NCI-H1417 (cell line): ENCODE data around the gene CMIP.
"Not testable (repeated sequence)": the region's sequence is repeated elsewhere in the genome, so short reads cannot be mapped to it uniquely, and the experiment has no call there.

Experiments
- DNase-seq, 3 experiments: peaks; one replicate each; lab custom pipeline; 2025; lab: John Stamatoyannopoulos, UW

The CMIP gene

GRCh38 chr16:81684901-81685300, 240.3 kb downstream of the CMIP start:
- DNase-seq: no peak

DNA sequence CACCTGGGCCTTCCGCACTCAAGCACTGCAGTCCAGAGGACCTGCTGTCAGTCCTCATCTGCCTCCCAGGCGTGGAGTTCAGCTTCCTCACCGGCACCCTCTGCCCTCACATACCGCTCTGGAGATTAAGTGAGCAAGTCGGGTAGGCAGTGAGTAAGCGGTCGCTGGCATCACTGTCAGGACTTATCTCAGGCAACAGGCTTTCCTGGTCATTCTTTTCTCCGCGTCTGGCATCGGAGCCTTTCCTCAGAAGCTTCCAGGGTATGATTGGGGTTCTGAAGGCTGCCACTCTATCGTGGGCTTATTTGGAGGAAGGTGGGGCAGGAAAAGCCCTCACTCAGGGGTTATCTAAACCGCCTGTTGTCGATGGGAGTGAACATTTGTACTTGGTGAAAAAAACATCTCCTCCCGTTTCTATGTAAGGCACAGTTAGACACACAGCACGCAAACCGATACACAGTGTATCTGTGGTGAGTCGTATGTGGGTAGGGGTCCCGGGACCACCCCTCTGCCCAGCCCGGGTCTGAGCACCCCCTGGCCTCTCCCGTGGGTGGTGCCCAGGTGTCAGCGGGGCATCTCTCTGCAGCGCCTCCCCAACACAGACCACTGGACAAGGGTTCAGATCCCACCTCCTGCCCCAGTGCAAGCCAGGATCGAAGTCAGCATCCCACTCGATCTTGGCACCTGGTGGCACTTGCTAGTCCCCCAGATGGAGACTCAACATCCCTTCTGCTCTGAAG, 242.0 kb downstream of the CMIP start:
- DNase-seq: no peak

DNA sequence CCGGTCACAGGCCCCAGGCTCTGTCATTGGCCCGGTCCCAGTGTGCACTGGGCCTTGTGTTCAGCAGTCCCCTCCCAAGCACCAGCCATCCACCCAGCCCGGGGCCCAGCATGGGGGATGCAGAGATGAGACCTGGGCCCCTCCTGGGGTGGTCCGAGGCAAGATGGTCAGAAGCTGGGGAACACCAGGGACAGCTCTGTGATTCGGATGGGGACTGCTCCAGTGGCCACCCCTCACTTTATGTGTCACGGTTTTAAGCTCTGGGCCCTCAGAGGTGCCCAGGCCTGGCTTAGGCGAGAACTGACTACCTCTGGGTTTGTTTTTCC, 242.5 kb downstream of the CMIP start:
- no peak for DNase-seq

- no peak for DNase-seq
Measured at GRCh38 chr16:81688182-81688581, 243.6 kb downstream of the CMIP start.

DNA sequence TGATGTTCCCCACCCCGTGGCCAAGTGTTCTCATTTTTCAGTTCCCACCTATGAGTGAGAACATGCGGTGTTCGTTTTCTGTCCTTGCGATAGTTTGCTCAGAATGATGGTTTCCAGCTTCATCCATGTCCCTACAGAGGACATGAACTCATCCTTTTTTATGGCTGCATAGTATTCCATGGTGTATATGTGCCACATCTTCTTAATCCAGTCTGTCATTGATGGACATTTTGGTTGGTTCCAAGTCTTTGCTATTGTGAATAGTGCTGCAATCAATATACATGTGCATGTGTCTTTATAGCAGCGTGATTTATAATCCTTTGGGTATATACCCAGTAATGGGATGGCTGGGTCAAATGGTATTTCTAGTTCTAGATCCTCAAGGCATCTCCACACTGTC, 244.2 kb downstream of the CMIP start:
- DNase-seq: not testable (repeated sequence)

- DNase-seq: no peak
Measured at GRCh38 chr16:81692021-81692420, 247.4 kb downstream of the CMIP start.

DNA sequence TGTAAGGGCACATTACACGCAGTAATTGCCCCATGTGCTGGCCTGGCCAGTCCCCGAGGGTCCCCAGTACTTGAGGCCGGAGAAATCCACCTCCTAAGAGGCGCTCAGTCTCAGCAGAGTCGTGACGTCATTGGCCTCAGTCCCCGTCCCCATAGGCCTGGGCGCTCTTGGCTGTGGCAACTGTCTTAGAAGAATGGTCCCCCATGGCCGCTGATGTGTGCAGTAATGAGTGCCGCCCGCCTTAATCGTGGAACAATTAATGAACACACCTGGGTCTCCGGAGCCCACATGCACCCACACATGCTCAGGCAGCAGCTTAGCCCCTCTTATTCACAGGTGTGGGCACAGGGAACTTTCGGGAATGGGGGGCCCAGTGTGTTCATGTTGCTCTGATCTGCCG, 248.0 kb downstream of the CMIP start:
- DNase-seq: no peak

DNA sequence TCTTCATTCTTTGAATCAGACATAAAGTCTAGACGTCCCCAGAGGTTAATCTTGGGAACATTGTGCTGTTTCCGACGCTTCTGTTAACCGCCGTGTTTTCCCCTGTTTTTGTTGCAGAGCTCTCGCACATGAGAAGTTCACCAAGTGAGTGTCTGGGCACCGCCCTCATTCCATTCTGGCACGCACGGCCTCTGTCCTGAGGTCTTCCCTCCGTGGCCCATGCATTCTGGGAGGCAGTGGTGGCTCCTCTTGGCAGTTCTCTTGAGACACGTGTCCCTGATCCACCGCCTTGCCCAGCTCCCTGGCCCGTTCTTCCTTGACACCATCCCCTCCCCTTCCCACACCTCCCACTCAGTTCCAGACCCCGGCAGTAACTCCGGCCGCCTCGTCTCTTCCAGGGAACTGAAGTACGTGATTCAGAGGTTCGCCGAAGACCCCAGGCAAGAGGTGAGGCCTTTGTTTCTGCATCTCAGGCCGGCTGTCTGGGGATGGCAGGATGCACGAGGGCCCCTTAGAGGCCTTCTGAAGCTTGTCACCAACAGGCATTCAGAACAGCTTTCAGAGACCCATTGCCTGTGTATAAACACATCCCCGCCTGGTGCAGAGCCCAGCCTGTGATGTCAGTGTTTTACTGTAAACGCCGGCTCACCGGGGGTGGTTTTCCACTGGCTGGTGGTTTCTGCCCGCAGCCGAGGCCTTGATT, 248.6 kb downstream of the CMIP start:
- no peak for DNase-seq

GRCh38 chr16:81693744-81694303, 249.2 kb downstream of the CMIP start:
- no peak for DNase-seq

DNA sequence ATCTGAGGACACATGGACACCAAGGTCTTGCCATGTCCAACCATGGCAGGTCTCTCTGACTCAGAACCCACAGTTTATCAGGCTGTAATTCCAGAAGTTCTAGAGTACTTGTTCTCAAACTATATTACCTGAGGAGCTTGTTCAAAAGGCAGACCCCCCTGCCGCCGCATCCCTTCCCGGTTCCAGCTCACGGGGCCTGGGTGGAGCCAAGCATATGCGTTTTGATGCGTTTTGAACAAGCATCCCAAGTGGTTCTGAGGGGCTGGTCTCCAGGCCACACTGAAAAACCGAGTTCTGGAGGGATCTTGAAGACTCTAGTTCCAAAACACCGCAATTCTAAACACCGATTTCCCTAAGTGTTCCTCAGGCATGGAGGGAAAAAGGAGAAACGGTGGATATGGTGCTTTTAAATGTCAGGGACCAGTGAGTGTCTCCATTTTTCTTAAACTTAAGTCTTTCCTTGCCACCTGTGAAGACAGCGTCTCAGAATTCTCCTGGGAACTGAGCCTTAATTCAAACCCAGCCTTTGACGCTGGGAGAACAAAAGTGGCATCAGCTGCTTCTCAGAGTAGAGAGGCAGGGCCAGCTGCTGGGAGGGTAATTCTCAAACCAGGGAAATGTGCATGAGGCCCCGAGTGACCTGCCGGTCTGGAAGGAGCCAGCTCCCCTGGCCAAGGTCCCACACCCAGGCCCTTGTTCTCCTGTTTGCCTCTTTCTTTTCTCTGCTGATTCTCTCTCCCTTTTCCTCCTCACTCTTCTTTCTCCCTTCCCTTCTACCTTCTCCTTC, 250.1 kb downstream of the CMIP start:
- DNase-seq: peak in 2 of 3 experiments; percentile 39 to 41

DNA sequence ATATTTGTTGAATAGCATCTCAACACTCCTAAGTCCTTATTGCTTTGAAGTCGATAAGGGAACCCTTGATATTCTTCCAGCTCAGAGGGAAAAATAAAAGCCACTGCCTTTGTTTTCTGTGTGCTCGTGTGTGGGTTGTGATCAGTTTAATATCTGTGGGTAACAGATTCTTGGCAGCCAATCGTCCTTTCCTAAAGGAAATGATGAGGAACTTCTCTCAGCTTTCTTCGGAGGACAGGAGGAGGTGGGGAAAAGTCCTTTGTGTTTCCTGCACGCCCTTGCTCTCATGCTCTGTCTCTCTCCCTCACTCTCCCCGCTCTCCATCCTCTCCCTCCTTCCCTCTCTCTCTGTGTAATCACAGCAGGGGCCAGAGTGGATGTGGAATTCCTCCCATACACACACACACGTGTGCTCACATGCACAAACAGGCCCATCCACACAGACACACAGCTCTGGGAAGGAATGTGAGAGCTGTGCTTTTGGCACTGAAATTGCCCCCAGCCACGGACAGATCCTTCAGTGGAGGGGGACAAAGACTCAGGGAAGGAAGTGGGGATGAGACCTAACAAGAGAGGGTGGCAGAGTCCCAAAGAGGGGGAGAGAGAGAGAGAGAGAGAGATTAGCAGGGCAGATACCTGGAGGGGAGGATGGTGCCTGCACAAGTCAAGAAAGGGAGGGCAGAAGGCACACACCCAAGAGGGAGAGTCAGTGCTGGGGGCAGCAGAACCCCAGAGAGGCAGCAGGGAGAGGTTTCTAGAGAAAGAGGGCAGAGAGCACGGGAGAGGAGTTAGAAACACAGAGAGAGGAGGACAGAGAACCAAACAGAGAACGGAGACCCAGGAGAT, 250.9 kb downstream of the CMIP start:
- DNase-seq: no peak

DNA sequence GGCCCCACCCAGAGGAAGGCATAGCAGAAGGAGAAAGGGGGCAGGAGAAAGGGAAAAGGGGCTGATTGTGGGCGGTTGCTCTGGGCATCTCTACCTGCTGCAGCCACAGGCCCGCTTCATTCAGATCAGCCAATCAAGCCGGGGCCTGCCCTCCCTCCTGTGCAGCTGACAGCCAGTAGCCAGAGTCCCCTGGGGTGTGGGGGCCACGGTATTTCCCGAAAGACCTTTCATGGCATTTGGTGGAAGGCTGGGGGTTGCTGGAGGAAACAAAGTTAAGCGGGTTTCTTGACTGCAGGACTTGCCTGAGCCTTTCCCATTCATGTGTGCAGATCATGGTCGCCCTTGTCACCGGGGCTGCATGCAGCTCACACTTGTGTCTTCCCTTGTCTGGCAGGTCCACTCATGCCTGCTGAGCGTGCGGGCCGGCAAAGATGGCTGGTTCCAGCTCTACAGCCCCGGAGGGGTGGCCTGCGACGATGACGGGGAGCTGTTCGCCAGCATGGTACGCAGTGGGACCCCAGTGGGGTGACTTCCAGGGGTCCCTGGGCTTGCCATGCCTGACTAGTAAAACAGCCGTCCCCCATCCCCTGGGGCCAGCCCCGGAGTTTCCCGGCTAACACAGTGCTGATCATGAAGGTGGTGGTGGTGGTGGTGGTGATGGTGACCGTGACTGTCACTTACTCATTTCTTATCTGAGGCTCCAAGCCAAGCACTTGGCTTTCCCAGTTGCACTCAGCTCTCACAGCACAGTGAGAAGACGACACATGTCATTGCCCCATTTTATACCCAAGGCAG, 251.8 kb downstream of the CMIP start:
- no peak for DNase-seq

DNA sequence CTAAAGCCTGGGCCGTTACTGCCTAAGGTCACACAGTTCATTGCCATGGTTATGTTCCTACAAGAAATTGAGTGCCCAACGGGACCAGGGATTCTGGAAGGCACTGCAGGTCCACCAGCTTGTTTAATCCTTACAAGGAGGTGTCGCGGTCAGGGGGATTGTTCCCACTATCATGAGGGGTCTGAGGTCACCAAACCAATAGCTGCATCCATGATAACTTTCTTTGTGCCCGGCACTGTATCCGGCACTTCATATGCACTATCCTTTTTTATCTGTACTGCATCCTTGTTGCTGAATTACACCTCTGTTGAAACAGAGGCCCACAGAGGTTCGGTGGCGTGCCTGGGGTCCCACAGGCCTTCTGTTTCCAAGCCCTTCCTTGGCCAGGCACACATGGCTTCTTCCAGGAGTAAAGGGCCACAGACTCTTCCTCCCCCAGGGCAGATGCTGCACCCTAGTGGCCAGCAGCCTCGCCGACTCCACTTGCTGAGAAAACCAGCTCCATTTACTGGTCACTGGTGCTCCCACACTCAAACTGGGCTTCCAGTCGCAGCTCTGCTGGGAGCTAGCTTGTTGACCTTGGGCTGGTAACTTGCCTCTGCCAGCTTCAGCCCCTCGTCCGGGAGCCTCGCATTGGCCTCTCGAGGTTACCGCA, 252.5 kb downstream of the CMIP start:
- peak in 2 of 3 experiments; percentile 21 to 41 for DNase-seq

GRCh38 chr16:81697616-81698309, 253.2 kb downstream of the CMIP start:
- peak in 2 of 3 experiments; percentile 41 to 74 for DNase-seq

- DNase-seq: no peak
Measured at GRCh38 chr16:81698310-81698641, 253.7 kb downstream of the CMIP start.

DNA sequence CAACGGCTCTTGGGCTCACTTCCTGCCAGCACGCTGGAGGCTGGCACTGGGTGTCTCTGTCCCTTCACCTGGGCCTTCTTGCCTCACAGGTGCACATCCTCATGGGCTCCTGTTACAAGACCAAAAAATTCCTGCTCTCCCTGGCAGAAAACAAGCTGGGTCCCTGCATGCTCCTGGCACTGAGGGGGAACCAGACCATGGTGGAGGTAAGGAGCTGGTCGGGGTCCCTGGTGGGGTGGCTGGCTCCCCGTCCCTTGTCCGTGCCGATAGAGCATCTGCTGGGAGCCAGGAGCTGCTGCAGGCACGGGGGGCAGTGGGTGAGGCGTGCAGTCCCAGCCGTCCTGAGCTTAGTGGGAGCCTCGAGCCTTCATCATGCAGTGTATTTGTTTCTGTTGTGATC, 255.0 kb downstream of the CMIP start:
- no peak for DNase-seq

- DNase-seq: no peak
Measured at GRCh38 chr16:81700071-81700779, 255.6 kb downstream of the CMIP start.

DNA sequence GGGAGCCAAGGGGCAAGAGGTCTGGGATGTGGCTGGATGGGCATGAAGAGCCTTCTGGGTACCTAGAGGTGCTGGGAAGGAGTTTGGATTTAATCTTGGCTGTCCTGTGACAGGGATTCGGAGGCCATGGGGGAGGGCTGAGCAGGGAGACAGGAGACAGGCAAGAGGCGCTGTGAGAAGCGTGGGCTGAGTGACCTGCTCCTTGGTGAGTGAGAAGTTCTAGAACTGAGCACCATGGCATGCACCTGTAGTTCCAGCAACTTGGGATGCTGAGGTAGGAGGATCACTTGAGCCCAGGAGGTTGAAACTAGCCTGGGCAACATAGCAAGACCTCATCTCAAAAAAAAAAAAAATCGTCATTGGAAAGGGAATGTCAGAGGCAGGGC, 256.2 kb downstream of the CMIP start:
- no peak for DNase-seq

DNA sequence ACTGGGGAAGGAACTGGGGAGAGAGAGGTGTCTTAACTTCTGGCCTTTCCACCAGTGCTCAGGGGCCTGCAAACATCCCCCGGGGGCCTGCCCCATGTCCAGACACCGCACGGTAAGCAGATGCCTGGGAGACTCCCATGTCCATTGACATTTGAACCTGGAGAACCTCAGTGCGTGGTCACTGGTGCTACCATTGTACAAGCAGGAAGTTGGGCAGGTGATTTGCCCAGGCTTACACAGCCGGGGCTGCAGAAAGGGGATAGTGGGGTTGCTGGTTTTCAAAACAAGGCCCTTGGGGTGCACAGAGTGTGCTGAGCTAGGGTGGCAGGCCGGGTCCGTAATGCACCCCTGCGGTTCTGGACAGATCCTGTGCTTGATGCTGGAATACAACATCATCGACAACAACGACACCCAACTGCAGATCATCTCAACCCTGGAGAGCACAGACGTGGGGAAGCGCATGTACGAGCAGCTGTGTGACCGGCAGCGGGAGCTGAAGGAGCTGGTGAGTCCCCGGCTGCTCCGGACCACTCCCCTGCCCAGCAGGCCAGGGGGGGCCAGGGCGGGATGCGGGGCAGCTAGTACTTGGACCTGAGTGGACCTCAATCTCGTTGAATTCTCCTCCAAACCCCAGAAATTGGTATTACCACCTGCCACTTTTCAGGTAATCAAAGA, 256.8 kb downstream of the CMIP start:
- DNase-seq: no peak
